ENCODE measurements around the gene PUM2.

The PUM2 gene

GRCh38 chr2:20214566-20215182, 136.0 kb downstream of the PUM2 start:
- no peak overlapping the region for H3K27ac ChIP-seq (ENCODE audit: low read depth, low read length)

GRCh38 chr2:20213651-20214565, 136.7 kb downstream of the PUM2 start:
- no peak overlapping the region for H3K4me3 ChIP-seq (ENCODE audit: low read depth, low read length)
- H3K9ac ChIP-seq (ENCODE audit: low read depth, low read length), result 0 out of 2 replicates have a peak overlapping the region, but pooled peaks have one; percentile 10
- peak overlapping the region; percentile 15 for H3K27ac ChIP-seq (ENCODE audit: low read depth, low read length)
- H3K27me3 ChIP-seq (ENCODE audit: control insufficient read depth, insufficient read depth, low read length), result no peaks in the 10 kb centered on the region
- H3K4me1 ChIP-seq (ENCODE audit: control insufficient read depth, insufficient read depth, low read length), result peaks cover 17% of the 10 kb centered on the region
- H3K36me3 ChIP-seq (ENCODE audit: control insufficient read depth, insufficient read depth, low read length), result no peaks in the 10 kb centered on the region; the same call in 1 of the 2 replicates
- H3K9me3 ChIP-seq (ENCODE audit: control insufficient read depth, insufficient read depth, low read length), result no peaks in the 10 kb centered on the region

More at GRCh38 chr2:20214566-20215182, 136.0 kb downstream of the PUM2 start:
- H3K36me3 ChIP-seq (ENCODE audit: control insufficient read depth, insufficient read depth, low read length), result peaks cover 4% of the 10 kb centered on the region; the same call in 1 of the 2 replicates
- no peaks in the 10 kb centered on the region for H3K9me3 ChIP-seq (ENCODE audit: control insufficient read depth, insufficient read depth, low read length)
- H3K9ac ChIP-seq (ENCODE audit: low read depth, low read length), result no peak overlapping the region
- H3K4me1 ChIP-seq (ENCODE audit: control insufficient read depth, insufficient read depth, low read length), result peaks cover 17% of the 10 kb centered on the region
- no peaks in the 10 kb centered on the region for H3K27me3 ChIP-seq (ENCODE audit: control insufficient read depth, insufficient read depth, low read length)
- H3K4me3 ChIP-seq (ENCODE audit: low read depth, low read length), result no peak overlapping the region

- Histone ChIP-seq H3K27me3 (ENCODE audit: control insufficient read depth, insufficient read depth, low read length) (no peaks in the 10 kb centered on the region), H3K36me3 (ENCODE audit: control insufficient read depth, insufficient read depth, low read length) (no peaks in the 10 kb centered on the region; the same call in 1 of the 2 replicates), H3K9me3 (ENCODE audit: control insufficient read depth, insufficient read depth, low read length) (no peaks in the 10 kb centered on the region), H3K27ac (ENCODE audit: low read depth, low read length) (no peak overlapping the region), H3K4me3 (ENCODE audit: low read depth, low read length) (no peak overlapping the region), H3K4me1 (ENCODE audit: control insufficient read depth, insufficient read depth, low read length) (peaks cover 17% of the 10 kb centered on the region), H3K9ac (ENCODE audit: low read depth, low read length) (no peak overlapping the region)
These were observed 137.7 kb downstream of the PUM2 start for GRCh38 chr2:20212871-20213503.

GRCh38 chr2:20212459-20212870, 138.2 kb downstream of the PUM2 start:
- no peak overlapping the region for H3K9ac ChIP-seq (ENCODE audit: low read depth, low read length)
- no peaks in the 10 kb centered on the region for H3K27me3 ChIP-seq (ENCODE audit: control insufficient read depth, insufficient read depth, low read length)
- H3K9me3 ChIP-seq (ENCODE audit: control insufficient read depth, insufficient read depth, low read length), result no peaks in the 10 kb centered on the region
- H3K27ac ChIP-seq (ENCODE audit: low read depth, low read length), result no peak overlapping the region
- H3K4me1 ChIP-seq (ENCODE audit: control insufficient read depth, insufficient read depth, low read length), result peaks cover 17% of the 10 kb centered on the region
- H3K4me3 ChIP-seq (ENCODE audit: low read depth, low read length), result no peak overlapping the region
- no peaks in the 10 kb centered on the region; the same call in 1 of the 2 replicates for H3K36me3 ChIP-seq (ENCODE audit: control insufficient read depth, insufficient read depth, low read length)

- Histone ChIP-seq H3K27me3 (ENCODE audit: control insufficient read depth, insufficient read depth, low read length) (no peaks in the 10 kb centered on the region), H3K9ac (ENCODE audit: low read depth, low read length) (no peak overlapping the region), H3K4me1 (ENCODE audit: control insufficient read depth, insufficient read depth, low read length) (peaks cover 17% of the 10 kb centered on the region), H3K4me3 (ENCODE audit: low read depth, low read length) (no peak overlapping the region), H3K27ac (ENCODE audit: low read depth, low read length) (no peak overlapping the region), H3K36me3 (ENCODE audit: control insufficient read depth, insufficient read depth, low read length) (no peaks in the 10 kb centered on the region; the same call in 1 of the 2 replicates), H3K9me3 (ENCODE audit: control insufficient read depth, insufficient read depth, low read length) (no peaks in the 10 kb centered on the region)
These were observed 138.7 kb downstream of the PUM2 start for GRCh38 chr2:20211860-20212458.

- Histone ChIP-seq H3K36me3 (ENCODE audit: control insufficient read depth, insufficient read depth, low read length) (no peaks in the 10 kb centered on the region; the same call in 1 of the 2 replicates), H3K9me3 (ENCODE audit: control insufficient read depth, insufficient read depth, low read length) (no peaks in the 10 kb centered on the region), H3K9ac (ENCODE audit: low read depth, low read length) (no peak overlapping the region), H3K27ac (ENCODE audit: low read depth, low read length) (no peak overlapping the region), H3K4me1 (ENCODE audit: control insufficient read depth, insufficient read depth, low read length) (peaks cover 17% of the 10 kb centered on the region), H3K27me3 (ENCODE audit: control insufficient read depth, insufficient read depth, low read length) (no peaks in the 10 kb centered on the region), H3K4me3 (ENCODE audit: low read depth, low read length) (no peak overlapping the region)
These were observed 139.2 kb downstream of the PUM2 start for GRCh38 chr2:20211420-20211819.

- Histone ChIP-seq H3K4me1 (ENCODE audit: control insufficient read depth, insufficient read depth, low read length) (peaks cover 17% of the 10 kb centered on the region), H3K27me3 (ENCODE audit: control insufficient read depth, insufficient read depth, low read length) (no peaks in the 10 kb centered on the region), H3K36me3 (ENCODE audit: control insufficient read depth, insufficient read depth, low read length) (peaks cover under 1% of the 10 kb centered on the region; the same call in 1 of the 2 replicates), H3K27ac (ENCODE audit: low read depth, low read length) (no peak overlapping the region), H3K9ac (ENCODE audit: low read depth, low read length) (no peak overlapping the region), H3K4me3 (ENCODE audit: low read depth, low read length) (no peak overlapping the region), H3K9me3 (ENCODE audit: control insufficient read depth, insufficient read depth, low read length) (no peaks in the 10 kb centered on the region)
These were observed 140.2 kb downstream of the PUM2 start for GRCh38 chr2:20210462-20210861.

- H3K9ac ChIP-seq (ENCODE audit: low read depth, low read length), result no peak overlapping the region
- peaks cover 17% of the 10 kb centered on the region for H3K4me1 ChIP-seq (ENCODE audit: control insufficient read depth, insufficient read depth, low read length)
- H3K9me3 ChIP-seq (ENCODE audit: control insufficient read depth, insufficient read depth, low read length), result no peaks in the 10 kb centered on the region
- H3K27me3 ChIP-seq (ENCODE audit: control insufficient read depth, insufficient read depth, low read length), result no peaks in the 10 kb centered on the region
- H3K36me3 ChIP-seq (ENCODE audit: control insufficient read depth, insufficient read depth, low read length), result peaks cover 9% of the 10 kb centered on the region
- no peak overlapping the region for H3K4me3 ChIP-seq (ENCODE audit: low read depth, low read length)
- H3K27ac ChIP-seq (ENCODE audit: low read depth, low read length), result no peak overlapping the region
These were observed 141.1 kb downstream of the PUM2 start for GRCh38 chr2:20209373-20210109.

- Histone ChIP-seq H3K4me3 (ENCODE audit: low read depth, low read length) (no peak overlapping the region), H3K4me1 (ENCODE audit: control insufficient read depth, insufficient read depth, low read length) (0 out of 2 replicates have a peak, but pooled peaks cover 8% of the 10 kb centered on the region), H3K9me3 (ENCODE audit: control insufficient read depth, insufficient read depth, low read length) (no peaks in the 10 kb centered on the region), H3K27ac (ENCODE audit: low read depth, low read length) (peak overlapping the region; percentile 9), H3K36me3 (ENCODE audit: control insufficient read depth, insufficient read depth, low read length) (peaks cover 19% of the 10 kb centered on the region), H3K9ac (ENCODE audit: low read depth, low read length) (no peak overlapping the region), H3K27me3 (ENCODE audit: control insufficient read depth, insufficient read depth, low read length) (no peaks in the 10 kb centered on the region)
These were observed 142.2 kb downstream of the PUM2 start for GRCh38 chr2:20208476-20208859.

- Histone ChIP-seq H3K9ac (ENCODE audit: low read depth, low read length) (no peak overlapping the region), H3K27ac (ENCODE audit: low read depth, low read length) (no peak overlapping the region), H3K36me3 (ENCODE audit: control insufficient read depth, insufficient read depth, low read length) (peaks cover 34% of the 10 kb centered on the region), H3K9me3 (ENCODE audit: control insufficient read depth, insufficient read depth, low read length) (no peaks in the 10 kb centered on the region), H3K4me3 (ENCODE audit: low read depth, low read length) (no peak overlapping the region), H3K4me1 (ENCODE audit: control insufficient read depth, insufficient read depth, low read length) (no peaks in the 10 kb centered on the region), H3K27me3 (ENCODE audit: control insufficient read depth, insufficient read depth, low read length) (no peaks in the 10 kb centered on the region)
These were observed 143.6 kb downstream of the PUM2 start for GRCh38 chr2:20207051-20207450.

Data from HUES48 (cell line).